ENCODE measurements around the gene GAD1. TPM values are rescaled to one million over a fixed set of nuclear protein-coding genes. Genes with fewer than 3 reads are reported as not detected.

Gene GAD1
- total RNA-seq = 0.09 and 0.28 TPM in 2 replicates

DNA sequence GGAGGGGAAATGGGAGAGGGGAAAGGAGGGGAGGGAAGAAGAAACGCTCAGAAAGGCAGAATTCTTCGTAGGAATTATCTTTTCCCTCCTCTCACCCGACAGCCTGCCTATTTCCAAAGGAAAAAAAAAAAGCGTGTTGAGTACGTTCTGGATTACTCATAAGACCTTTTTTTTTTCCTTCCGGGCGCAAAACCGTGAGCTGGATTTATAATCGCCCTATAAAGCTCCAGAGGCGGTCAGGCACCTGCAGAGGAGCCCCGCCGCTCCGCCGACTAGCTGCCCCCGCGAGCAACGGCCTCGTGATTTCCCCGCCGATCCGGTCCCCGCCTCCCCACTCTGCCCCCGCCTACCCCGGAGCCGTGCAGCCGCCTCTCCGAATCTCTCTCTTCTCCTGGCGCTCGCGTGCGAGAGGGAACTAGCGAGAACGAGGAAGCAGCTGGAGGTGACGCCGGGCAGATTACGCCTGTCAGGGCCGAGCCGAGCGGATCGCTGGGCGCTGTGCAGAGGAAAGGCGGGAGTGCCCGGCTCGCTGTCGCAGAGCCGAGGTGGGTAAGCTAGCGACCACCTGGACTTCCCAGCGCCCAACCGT lies at the start of gene GAD1:
Gene GAD1, plus strand, starts transcription at position 384 of the 589 bp plus-strand sequence. CDS start 1,705 bp downstream, outside the sequence.

DNA sequence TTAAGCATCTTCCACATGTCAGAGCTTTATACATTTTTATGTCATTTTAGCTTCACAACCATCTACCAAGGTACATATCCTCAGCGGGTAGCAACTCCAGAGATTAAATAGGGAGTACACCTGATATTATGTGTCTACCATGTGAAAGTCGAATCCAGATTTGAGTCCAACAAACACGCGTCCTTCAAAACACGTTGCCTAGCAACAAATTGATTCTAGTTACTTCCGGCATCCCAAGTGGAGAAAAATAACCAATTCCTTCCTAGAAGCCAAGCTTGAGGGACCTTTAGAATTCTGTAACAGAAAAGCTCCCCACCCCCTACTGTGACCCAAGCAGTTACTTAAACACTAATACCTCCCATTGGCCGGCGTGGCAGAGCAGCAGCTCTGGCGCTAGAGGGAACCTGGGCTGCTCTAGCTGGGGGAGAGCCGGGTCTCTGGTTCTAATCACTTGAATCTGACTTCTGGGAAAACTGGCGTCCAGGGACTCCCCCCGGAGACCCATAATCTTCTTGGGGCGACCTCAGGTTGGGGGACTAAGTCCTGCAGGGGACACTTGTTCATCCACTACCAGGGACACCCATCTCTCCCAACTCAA lies 46.6 kb upstream of the GAD1 start, which contains the start of gene ERICH2:
Gene ERICH2, plus strand, starts transcription at position 371 of the 598 bp plus-strand sequence. CDS start 304 bp downstream, outside the sequence.

Other genes starting within 250 kb of the GAD1 start
- gene SP5, start 101.5 kb upstream of the GAD1 start, total RNA-seq = not detected in 2 replicates
- 1.2 and 1.3 TPM in 2 replicates for gene ERICH2, start 46.5 kb upstream of the GAD1 start, total RNA-seq
- gene GORASP2, start 112.4 kb downstream of the GAD1 start, total RNA-seq = 25.6 and 38.5 TPM in 2 replicates